GM12878 (cell line): Measurements from ENCODE around the gene F13A1. TPM values are rescaled to one million over a fixed set of nuclear protein-coding genes. Genes with fewer than 3 reads are reported as not detected.

ENCODE experiments used
- ATAC-seq: fragments of 200-7000 bp; cut with Tn5 transposase; 3 replicates; pipeline ENCODE4 v1.9.1; 2020; ENCODE audit warnings: mild to moderate bottlenecking, moderate library complexity
- BruUV-seq: library from RNA; stranded (reverse); fragments of 400-500 nt; replicated peaks from 2 replicates; lab custom pipeline; 2021; lab: Mats Ljungman, UMichigan
- CTCF ChIA-PET: fragments of 300-600 bp; sonication (Branson Sonifier 250); formaldehyde crosslinking; extraction: SDS; loops from one replicate; lab custom pipeline; 2021; ENCODE audit warnings: inconsistent platforms; lab: Yijun Ruan, JAX
- POLR2A ChIA-PET: fragments of 350-600 bp; formaldehyde crosslinking; extraction: SDS; loops from one replicate; lab custom pipeline; 2021; ENCODE audit warnings: inconsistent platforms; lab: Charles Lee
- RAD21 ChIA-PET: fragments of 300-600 bp; sonication (Branson Sonifier 250); formaldehyde crosslinking; loops from one replicate; lab custom pipeline; 2023; ENCODE audit warnings: antibody characterized with exemption; ENCODE audit not compliant: unreplicated experiment; lab: Charles Lee
- SMC1A ChIA-PET: fragments of 300-600 bp; sonication (Branson Sonifier 250); formaldehyde crosslinking; loops from one replicate; lab custom pipeline; 2023; ENCODE audit not compliant: unreplicated experiment, uncharacterized antibody; lab: Charles Lee
- DNase-seq: peaks from one replicate; pipeline ENCODE4 v3.0.0-alpha.2; 2011; ENCODE audit warnings: low read depth, low spot score
- FAIRE-seq: peaks from 3 replicates; lab custom pipeline; 2011; peaks lifted over from hg19 to GRCh38; lab: Jason Lieb, UNC
- H2AFZ ChIP-seq: 2 replicates; pipeline ENCODE4 v1.6.0; 2011; ENCODE audit warnings: low read depth, low read length, control low read depth; ENCODE audit not compliant: control insufficient read depth
- H3K27ac ChIP-seq: 2 replicates; pipeline ENCODE4 v1.5.1; 2011; ENCODE audit warnings: control low read depth; ENCODE audit not compliant: control insufficient read depth, insufficient read depth
- H3K27me3 ChIP-seq, 2 experiments: replicated peaks in 1 of 2; 2 replicates each; pipeline versions ENCODE4 v1.6.0 to v1.6.1; 2011; ENCODE audit warnings: low read length in 1 of 2; ENCODE audit not compliant: control insufficient read depth in 2 of 2, insufficient read depth in 2 of 2
- H3K36me3 ChIP-seq, 2 experiments: 2 replicates each; pipeline ENCODE4 v1.5.1; 2011; ENCODE audit warnings: low read length in 1 of 2; ENCODE audit not compliant: control insufficient read depth in 2 of 2, insufficient read depth in 2 of 2
- H3K4me1 ChIP-seq: 2 replicates; pipeline ENCODE4 v1.6.1; 2011; ENCODE audit warnings: mild to moderate bottlenecking, low read length, moderate library complexity, mixed read lengths; ENCODE audit not compliant: control insufficient read depth, insufficient read depth
- H3K4me2 ChIP-seq: 2 replicates; pipeline ENCODE4 v1.6.0; 2011; ENCODE audit warnings: control low read depth; ENCODE audit not compliant: control insufficient read depth, insufficient read depth
- H3K4me3 ChIP-seq: fragments of 200-600 bp; sonication (generic); 2 replicates; pipeline ENCODE4 v1.5.1; 2016
- H3K79me2 ChIP-seq: 2 replicates; pipeline ENCODE4 v1.6.0; 2011; ENCODE audit warnings: low read length; ENCODE audit not compliant: control insufficient read depth, insufficient read depth
- H3K9ac ChIP-seq: 2 replicates; pipeline ENCODE4 v1.8.0; 2011; ENCODE audit warnings: low read length, control low read depth, mixed read lengths; ENCODE audit not compliant: control insufficient read depth, insufficient read depth
- H3K9me3 ChIP-seq: replicated peaks from 3 replicates; pipeline ENCODE4 v1.5.1; 2011; ENCODE audit warnings: mild to moderate bottlenecking, low read length; ENCODE audit not compliant: control insufficient read depth, insufficient read depth
- H4K20me1 ChIP-seq: 2 replicates; pipeline ENCODE4 v1.6.0; 2011; ENCODE audit not compliant: control insufficient read depth, insufficient read depth
- ATF7 ChIP-seq: fragments of 450-650 bp; IDR thresholded peaks from 2 replicates; pipeline ENCODE4 v1.6.1; 2016; ENCODE audit warnings: low read depth, mild to moderate bottlenecking
- HDAC2 ChIP-seq: fragments of 200-600 bp; sonication (generic); IDR thresholded peaks from 2 replicates; pipeline ENCODE4 v1.6.1; 2017
- NBN ChIP-seq: fragments of 450-650 bp; IDR thresholded peaks from 2 replicates; pipeline ENCODE4 v1.6.1; 2016
- NFYA ChIP-seq: IDR thresholded peaks from 2 replicates; pipeline ENCODE4 v1.6.1; 2011; ENCODE audit warnings: low read depth, mild to moderate bottlenecking, low read length, improper control_type of control experiment, borderline replicate concordance
- POLR2A ChIP-seq: IDR thresholded peaks from 2 replicates; pipeline ENCODE4 v1.6.1; 2011; ENCODE audit warnings: low read depth, mild to moderate bottlenecking, low read length
- POLR2AphosphoS2 ChIP-seq: IDR thresholded peaks from 2 replicates; pipeline ENCODE4 v1.6.1; 2011; ENCODE audit warnings: low read depth, mild to moderate bottlenecking, low read length, improper control_type of control experiment, moderate library complexity
- RUNX3 ChIP-seq: IDR thresholded peaks from 2 replicates; pipeline ENCODE4 v1.6.1; 2012; ENCODE audit warnings: low read length, inconsistent platforms
- SREBF1 ChIP-seq: IDR thresholded peaks from 2 replicates; pipeline ENCODE4 v1.6.1; 2012; ENCODE audit warnings: mild to moderate bottlenecking, low read length
- WRNIP1 ChIP-seq: IDR thresholded peaks from 2 replicates; pipeline ENCODE4 v1.6.1; 2011; ENCODE audit warnings: low read depth, low read length, improper control_type of control experiment, borderline replicate concordance
- YY1 ChIP-seq: IDR thresholded peaks from 2 replicates; pipeline ENCODE4 v1.6.1; 2011; ENCODE audit warnings: low read depth, mild to moderate bottlenecking, low read length
- ZNF217 ChIP-seq: fragments of 450-650 bp; IDR thresholded peaks from 2 replicates; pipeline ENCODE4 v1.6.1; 2017; ENCODE audit warnings: antibody characterized with exemption, mild to moderate bottlenecking
- ZNF622 ChIP-seq: fragments of 450-650 bp; IDR thresholded peaks from 2 replicates; pipeline ENCODE4 v1.6.1; 2017; ENCODE audit warnings: mild to moderate bottlenecking, inconsistent platforms
- WGBS: methylation state at CpG from one replicate; pipeline ENCODE4 v1.1.6; 2016; ENCODE audit warnings: low lambda C conversion rate; ENCODE audit not compliant: insufficient replicate concordance, insufficient coverage; ENCODE audit errors: missing lambda C conversion rate; 5-methylcytosine and 5-hydroxymethylcytosine counted together
- in situ Hi-C: fragments of 300-500 bp; cut with MboI; formaldehyde crosslinking; loops from 9 replicates; pipeline ENCODE4 v1.14.3; 2018; ENCODE audit warnings: mixed read lengths
- intact Hi-C: fragments of 100-400 bp; cut with micrococcal nuclease; formaldehyde crosslinking; loops from one replicate; pipeline ENCODE4 v1.14.2; 2022; ENCODE audit not compliant: unreplicated experiment
- polyA plus RNA-seq, 11 experiments: library from polyadenylated mRNA; depleted of rRNA in 4 of 11; unstranded in 6 of 11; stranded (reverse) in 5 of 11; fragments of >200 nt; fragmentation: Nextera tagmentation in 4 of 11; fragmentation: Illumina TruSeq in 1 of 11; extraction: Ambion mirVana in 4 of 11; extraction: Trizol in 1 of 11; gene quantifications; 1 replicate in 1 of 11; 2 replicates in 10 of 11; pipeline versions ENCODE4 v1.2.1 to v1.2.3, GENCODE V29; 2011 to 2016; ENCODE audit warnings: inconsistent platforms in 2 of 11, missing spikeins in 2 of 11, low read depth in 1 of 11
- total RNA-seq, 4 experiments: library from RNA; depleted of rRNA in 3 of 4; stranded (reverse); fragments of >200 nt in 3 of 4; fragmentation: Illumina TruSeq in 1 of 4; extraction: Trizol in 1 of 4; gene quantifications; 2 replicates each; pipeline versions ENCODE4 v1.2.1 to v1.2.3, GENCODE V29; 2013 to 2021
- TF ChIP-seq, protein P1 (sequence below): IDR thresholded peaks from 2 replicates; pipeline ENCODE4 v1.6.1; 2011; ENCODE audit warnings: borderline replicate concordance, low read depth, mild to moderate bottlenecking, moderate library complexity, low read length; ENCODE audit not compliant: insufficient read depth, poor library complexity, severe bottlenecking
- TF ChIP-seq, protein P2 (sequence below): IDR thresholded peaks from 2 replicates; pipeline ENCODE4 v1.6.1; 2011; ENCODE audit warnings: borderline replicate concordance, low read depth, mild to moderate bottlenecking, moderate library complexity, mixed read lengths, low read length; ENCODE audit not compliant: insufficient read depth; ENCODE audit errors: extremely low read length
- TF ChIP-seq, protein P3 (sequence below): fragments of 450-650 bp; IDR thresholded peaks from 2 replicates; pipeline ENCODE4 v1.6.1; 2016; ENCODE audit warnings: mild to moderate bottlenecking
- TF ChIP-seq, protein P4 (sequence below): IDR thresholded peaks from 2 replicates; pipeline ENCODE4 v1.6.1; 2011; ENCODE audit warnings: mild to moderate bottlenecking, low read depth, low read length, moderate library complexity; ENCODE audit not compliant: insufficient replicate concordance

The F13A1 gene
- total and polyA plus RNA-seq, 10 of the 15 experiments (the other 5 are each of a cell fraction or from before 2014, with no cell fraction given): 0.48 to 1.8 (median 1.0) TPM

DNA sequence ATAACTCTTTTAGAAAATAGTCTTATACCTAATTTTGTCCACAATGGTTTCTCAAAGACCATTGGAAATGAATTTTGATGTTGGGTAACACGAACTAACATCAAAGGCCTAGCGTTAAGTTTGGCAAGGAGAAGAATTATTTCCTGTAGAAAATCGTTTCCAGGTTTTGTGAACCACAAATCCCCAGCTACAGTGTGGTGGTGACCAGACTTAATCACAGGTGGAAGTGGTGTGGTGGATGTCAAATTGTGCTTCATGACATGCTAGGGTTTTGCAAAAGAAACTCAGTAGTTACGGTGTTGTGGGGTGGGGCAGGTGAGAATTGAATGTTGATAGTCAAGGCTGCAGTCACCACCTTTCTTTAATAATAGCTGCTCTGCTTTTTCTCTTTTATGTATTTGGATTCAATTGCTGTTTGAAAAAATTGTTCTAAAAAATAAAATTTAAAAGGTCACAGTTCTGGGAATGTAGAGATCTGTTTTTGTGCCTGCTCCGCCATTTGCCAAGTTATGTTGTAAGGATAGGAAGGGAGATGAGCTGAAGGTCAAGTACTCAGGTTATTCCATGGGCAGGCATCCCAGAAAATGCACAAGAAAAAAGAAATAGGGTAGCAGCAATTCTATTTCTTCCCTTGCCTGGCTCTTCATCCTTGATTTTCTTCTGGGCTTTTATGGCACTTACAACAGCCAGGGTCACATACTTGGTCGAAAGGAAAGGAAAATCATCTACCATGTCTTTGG is 83.6 kb downstream of the F13A1 start:
- H3K36me3 ChIP-seq: no peaks in the 10 kb centered on the region
- ChIA-PET CTCF (interaction anchor here (2.8 kb wide), 1 partner anchor 15 kb away, joined by 12 read pairs; no protein-coding TSS in a partner anchor), SMC1A (interaction anchor here (0.7 to 1.5 kb wide), 3 partner anchors 10 to 16 kb away, joined by 3 to 4 read pairs (median 4); no protein-coding TSS in a partner anchor), RAD21 (no interaction called here), POLR2A (no interaction called here)
- no peak for FAIRE-seq
- H4K20me1 ChIP-seq: no peaks in the 10 kb centered on the region
- no peak for DNase-seq
- no peak for TF ChIP-seq POLR2A
- no peak for TF ChIP-seq ZNF217
- TF ChIP-seq, protein P1, sequence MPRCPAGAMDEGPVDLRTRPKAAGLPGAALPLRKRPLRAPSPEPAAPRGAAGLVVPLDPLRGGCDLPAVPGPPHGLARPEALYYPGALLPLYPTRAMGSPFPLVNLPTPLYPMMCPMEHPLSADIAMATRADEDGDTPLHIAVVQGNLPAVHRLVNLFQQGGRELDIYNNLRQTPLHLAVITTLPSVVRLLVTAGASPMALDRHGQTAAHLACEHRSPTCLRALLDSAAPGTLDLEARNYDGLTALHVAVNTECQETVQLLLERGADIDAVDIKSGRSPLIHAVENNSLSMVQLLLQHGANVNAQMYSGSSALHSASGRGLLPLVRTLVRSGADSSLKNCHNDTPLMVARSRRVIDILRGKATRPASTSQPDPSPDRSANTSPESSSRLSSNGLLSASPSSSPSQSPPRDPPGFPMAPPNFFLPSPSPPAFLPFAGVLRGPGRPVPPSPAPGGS: no peak
- no peak for TF ChIP-seq HDAC2
- TF ChIP-seq, protein P2, sequence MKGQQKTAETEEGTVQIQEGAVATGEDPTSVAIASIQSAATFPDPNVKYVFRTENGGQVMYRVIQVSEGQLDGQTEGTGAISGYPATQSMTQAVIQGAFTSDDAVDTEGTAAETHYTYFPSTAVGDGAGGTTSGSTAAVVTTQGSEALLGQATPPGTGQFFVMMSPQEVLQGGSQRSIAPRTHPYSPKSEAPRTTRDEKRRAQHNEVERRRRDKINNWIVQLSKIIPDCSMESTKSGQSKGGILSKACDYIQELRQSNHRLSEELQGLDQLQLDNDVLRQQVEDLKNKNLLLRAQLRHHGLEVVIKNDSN: no peak
- TF ChIP-seq WRNIP1: no peak
- TF ChIP-seq YY1: no peak
- TF ChIP-seq, protein P3, sequence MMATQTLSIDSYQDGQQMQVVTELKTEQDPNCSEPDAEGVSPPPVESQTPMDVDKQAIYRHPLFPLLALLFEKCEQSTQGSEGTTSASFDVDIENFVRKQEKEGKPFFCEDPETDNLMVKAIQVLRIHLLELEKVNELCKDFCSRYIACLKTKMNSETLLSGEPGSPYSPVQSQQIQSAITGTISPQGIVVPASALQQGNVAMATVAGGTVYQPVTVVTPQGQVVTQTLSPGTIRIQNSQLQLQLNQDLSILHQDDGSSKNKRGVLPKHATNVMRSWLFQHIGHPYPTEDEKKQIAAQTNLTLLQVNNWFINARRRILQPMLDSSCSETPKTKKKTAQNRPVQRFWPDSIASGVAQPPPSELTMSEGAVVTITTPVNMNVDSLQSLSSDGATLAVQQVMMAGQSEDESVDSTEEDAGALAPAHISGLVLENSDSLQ: no peak
- no peak for TF ChIP-seq POLR2AphosphoS2
- no peak for TF ChIP-seq SREBF1
- TF ChIP-seq, protein P4, sequence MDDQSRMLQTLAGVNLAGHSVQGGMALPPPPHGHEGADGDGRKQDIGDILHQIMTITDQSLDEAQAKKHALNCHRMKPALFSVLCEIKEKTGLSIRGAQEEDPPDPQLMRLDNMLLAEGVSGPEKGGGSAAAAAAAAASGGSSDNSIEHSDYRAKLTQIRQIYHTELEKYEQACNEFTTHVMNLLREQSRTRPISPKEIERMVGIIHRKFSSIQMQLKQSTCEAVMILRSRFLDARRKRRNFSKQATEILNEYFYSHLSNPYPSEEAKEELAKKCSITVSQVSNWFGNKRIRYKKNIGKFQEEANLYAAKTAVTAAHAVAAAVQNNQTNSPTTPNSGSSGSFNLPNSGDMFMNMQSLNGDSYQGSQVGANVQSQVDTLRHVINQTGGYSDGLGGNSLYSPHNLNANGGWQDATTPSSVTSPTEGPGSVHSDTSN: no peak
- no peak for TF ChIP-seq NBN
- no peak for TF ChIP-seq RUNX3
- no peak for TF ChIP-seq NFYA
- TF ChIP-seq ATF7: no peak
- TF ChIP-seq ZNF622: no peak
- no peak for ATAC-seq
- no peaks in the 10 kb centered on the region for H3K79me2 ChIP-seq
- no peaks in the 10 kb centered on the region for H3K27me3 ChIP-seq
- H3K4me2 ChIP-seq: no peak overlapping the region
- no peak overlapping the region for H3K4me3 ChIP-seq
- in situ Hi-C loops (no loop called here), intact Hi-C loops (no loop called here)
- no TSS peak for BruUV-seq
- no peak overlapping the region for H3K9ac ChIP-seq
- H2AFZ ChIP-seq: no peak overlapping the region
- no peak overlapping the region for H3K27ac ChIP-seq
- no peaks in the 10 kb centered on the region for H3K9me3 ChIP-seq
- H3K4me1 ChIP-seq: no peaks in the 10 kb centered on the region
- 36% methylated on average over 6 of the region's 6 CpGs for WGBS
